HG03095 (cell line): ENCODE data around the gene CFDP1.

ENCODE experiments used
- ATAC-seq: cut with Tn5 transposase; IDR thresholded peaks from one replicate; pipeline ENCODE4 v1.9.1; 2021; ENCODE audit warnings: moderate library complexity; ENCODE audit not compliant: unreplicated experiment

The CFDP1 gene

DNA sequence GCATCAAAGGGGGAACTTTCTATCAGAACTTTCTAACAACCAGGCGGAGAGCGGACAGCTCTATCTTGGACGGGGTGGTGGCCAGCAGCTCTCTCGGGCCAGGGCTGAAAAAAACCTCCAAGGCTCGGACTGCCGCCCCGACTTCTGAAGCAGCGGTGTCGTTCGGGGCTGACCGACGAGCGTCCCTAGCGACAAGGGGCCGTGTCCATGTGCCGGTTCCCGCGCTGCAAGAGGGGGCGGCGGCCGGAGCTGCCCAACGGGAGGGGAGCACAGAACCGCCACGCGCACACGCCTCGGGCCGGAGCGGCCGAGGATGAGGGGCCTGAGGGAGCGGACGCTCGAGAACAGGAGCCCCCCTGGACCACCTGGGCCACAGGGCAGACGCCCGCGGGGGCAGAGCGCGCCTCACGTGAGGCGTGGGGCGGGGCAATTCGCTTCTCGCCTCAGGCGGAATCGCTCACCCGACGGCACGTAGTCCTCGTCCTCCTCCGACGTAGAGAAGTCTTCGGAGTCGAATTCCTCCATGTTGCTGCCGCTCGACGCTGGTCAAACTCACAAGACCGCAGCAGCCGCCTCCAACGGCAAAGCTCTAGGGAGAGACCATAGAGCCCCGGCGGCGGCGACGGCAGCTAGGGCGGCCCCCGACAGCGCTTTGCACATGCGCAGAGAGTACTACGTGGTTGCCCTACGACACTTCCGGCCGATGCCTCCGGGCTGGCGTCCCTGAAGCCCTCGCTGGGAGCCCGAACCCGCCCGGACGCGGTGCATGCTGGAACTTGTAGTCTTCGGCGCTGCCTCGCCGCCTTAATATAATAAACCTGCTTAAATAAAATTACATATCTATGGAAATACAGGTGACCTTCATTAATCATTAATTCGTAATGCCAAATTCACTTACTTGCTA lies at the start of gene CFDP1:
TSS of gene CFDP1 (minus strand) at position 676 of the 904 bp plus-strand sequence. CDS start at position 525, 151 bp downstream.
- peak; percentile 91 for ATAC-seq

DNA sequence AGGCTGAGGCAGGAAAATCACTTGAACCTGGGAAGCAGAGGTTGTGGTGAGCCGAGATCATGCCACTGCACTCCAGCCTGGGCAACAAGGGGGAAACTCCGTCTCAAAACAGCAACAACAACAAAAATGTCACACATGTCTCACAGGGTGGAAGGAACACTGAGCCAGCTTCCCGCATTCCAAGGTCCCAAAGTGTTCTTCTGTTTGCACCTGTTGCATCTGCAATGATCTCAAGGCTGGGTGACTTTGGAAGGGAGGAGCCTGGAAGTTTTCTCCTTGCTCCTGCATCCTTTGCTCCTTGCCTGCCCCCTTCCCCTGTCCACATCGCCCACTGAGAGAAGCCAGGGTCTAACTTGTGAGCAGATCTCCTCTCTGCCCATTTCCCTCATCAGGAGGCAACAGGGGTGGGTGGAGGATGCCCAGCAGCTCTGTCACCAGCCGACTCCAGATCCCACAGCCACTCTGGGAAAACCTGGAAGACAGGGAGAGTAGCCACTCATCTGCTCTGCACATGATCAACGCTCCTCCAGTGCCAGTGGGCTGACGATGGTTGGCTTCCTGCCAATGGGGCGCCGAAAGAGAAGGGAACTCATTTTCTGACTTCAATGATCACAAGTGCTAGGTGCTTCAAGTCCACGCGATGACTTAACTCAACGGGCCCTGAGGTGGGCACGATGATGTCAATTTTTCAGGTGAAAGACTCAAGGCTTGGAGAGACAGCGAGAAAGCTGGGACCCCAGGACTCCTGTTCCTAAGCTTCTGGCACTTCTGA lies 49.3 kb upstream of the CFDP1 start:
- no peak for ATAC-seq

DNA sequence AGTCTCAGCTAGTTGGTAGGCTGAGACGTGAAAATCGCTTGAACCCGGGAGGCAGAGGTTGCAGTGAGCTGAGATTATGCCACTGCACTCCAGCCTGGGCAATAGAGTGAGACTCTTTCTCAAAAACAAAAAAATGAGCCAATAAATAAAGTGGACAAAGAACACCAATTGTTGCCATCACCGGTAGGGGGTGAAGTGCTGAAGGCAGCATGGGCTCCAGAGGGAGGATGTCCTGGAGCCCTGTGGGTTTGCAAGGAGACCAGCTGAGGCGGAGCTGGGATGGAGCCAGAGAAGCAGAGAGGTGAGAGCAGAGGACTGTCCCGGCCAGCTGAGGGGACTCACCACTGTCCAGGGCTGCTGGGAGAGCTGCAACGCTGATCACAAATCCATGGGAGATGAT lies 48.2 kb upstream of the CFDP1 start:
- no peak for ATAC-seq

DNA sequence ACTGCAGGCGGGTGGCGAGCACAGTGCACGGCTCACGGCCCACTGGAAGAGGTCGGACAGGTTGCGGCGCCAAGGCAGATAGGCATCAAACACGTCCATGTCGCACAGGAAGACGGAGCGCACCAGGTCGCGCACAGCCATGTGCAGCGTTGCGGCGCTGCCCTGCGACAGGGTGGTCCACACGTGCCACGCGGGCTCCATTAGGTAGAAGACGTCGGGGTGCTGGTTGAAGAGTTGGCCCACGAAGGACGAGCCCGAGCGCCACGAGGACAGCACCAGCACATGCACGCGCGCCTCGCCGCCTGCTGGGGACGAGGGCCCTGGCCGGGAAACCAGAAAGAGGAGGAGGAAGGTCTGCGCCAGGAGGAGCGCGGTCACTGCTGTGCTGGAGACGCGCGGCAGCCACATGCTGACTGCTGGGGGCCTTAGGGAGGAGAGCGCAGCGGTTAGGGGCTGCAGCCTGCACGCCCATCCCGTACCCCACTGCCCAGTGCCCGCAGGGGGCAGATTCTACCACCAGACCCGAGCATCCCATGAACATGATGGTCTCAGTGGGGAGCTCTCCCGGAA lies 46.2 kb upstream of the CFDP1 start:
- no peak for ATAC-seq

DNA sequence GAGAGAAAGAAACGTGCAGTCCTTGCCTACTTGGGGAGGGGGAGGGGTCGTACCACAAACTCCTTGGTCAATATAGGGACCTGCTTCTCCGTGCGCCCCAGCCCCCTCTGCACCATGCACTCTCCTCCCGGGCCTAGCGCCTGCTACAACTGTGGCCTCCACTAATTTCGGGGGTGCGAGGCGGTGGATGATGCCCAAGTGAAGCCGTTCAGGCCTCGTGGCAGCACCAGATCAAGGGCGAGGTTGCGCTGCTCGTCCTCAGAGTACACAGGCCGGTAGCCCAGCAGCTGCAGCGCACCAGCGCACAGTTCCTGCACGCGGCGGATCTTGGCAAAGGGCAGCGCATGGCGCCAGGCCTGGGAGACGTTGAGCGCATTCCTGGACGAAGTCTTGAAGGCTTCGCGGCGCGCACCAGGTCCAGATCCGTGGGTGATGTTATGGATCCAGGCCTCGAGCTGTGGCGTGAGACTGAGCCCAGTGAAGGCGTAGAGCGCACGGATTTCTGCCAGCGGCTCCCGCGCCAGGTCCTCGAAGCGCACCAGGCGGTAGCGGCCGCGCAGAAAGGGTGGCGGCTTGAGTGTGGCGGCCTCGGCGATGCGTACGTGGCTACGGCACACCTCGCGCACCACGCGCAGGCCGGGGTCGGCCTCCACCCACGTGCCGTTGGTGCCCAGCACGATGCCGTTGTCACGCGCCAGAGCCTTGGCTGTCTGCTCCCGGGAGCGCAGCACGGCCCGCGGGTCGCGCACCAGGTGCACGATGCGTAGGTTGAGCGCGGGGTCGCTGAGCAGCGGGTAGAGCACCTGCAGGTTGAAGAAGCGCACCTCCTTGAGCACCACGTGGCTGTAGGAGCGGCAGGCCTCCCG lies 45.4 kb upstream of the CFDP1 start:
- no peak for ATAC-seq

DNA sequence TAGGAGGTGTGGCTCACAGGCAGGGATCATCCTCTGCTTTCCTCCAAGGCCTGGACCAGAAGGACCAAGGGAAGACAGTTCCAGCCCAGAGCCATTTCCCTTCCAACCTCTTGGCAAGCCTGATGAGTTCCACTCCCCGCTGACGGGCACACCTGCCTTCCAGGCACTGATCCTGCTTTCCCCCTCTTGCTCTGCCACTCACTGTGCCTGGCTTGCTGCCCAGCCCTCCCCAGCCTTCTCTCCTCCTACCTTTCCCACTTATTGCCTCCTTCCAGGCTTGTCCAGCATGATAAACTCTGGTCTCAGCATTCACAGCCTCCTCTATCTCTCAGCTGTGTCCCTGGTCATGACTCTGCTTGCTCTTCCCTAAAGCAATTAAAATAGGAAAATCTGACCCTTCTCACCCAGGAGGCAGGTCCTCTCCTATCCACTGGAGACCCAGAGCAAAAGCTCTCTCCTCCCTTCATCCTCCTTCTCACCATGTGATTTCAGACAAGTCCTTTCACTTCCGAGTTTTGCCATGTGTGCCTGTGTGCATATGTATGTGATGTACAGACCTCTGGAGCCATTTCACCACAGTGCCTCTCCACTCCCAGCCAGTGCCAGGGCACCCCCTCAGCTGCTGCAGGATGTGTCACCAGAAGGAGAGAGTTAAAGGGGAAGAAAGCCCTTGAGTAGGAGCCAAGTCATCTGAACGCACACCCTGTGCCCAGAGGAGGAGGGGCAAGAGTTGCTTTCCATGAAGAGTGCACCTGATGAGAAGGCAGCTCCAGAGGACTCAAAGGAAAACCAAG lies 44.6 kb upstream of the CFDP1 start:
- no peak for ATAC-seq

DNA sequence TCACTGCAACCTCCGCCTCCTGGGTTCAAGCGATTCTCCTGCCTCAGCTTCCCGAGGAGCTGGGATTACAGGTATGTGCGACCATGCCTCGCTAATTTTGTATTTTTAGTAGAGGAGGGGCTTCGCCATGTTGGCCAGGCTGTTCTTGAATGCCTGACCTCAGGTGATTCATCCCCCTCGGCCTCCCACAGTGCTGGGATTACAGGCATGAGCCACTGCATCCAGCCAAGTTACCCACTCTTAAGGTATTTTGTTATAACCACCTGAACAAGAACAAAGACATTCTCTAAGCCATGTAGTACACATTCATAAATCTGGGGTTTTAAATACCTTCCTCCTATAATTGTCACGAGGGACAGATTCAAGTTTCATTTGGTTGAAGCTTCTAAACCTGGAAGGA lies 43.5 kb upstream of the CFDP1 start:
- ATAC-seq, result no peak

DNA sequence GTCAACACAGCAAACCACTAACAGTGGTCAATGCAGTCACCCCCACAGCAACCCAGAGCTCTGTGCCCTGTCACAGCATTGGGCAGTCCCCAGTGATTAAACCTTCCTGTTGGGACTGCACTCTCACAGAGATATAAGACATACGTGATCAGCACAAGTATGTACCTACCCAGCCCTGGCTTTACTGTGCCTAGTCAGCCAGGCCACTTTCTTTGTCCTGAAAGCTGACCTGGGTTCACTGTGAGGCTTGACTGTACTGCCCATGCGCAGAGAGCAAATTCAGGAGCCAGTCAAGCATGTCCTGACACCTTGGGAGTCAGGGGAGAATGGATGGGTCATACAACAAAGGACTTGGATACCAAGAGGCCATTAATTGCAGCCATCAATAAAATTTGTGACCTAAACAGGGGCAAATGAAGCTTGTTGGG lies 42.1 kb upstream of the CFDP1 start:
- no peak for ATAC-seq

DNA sequence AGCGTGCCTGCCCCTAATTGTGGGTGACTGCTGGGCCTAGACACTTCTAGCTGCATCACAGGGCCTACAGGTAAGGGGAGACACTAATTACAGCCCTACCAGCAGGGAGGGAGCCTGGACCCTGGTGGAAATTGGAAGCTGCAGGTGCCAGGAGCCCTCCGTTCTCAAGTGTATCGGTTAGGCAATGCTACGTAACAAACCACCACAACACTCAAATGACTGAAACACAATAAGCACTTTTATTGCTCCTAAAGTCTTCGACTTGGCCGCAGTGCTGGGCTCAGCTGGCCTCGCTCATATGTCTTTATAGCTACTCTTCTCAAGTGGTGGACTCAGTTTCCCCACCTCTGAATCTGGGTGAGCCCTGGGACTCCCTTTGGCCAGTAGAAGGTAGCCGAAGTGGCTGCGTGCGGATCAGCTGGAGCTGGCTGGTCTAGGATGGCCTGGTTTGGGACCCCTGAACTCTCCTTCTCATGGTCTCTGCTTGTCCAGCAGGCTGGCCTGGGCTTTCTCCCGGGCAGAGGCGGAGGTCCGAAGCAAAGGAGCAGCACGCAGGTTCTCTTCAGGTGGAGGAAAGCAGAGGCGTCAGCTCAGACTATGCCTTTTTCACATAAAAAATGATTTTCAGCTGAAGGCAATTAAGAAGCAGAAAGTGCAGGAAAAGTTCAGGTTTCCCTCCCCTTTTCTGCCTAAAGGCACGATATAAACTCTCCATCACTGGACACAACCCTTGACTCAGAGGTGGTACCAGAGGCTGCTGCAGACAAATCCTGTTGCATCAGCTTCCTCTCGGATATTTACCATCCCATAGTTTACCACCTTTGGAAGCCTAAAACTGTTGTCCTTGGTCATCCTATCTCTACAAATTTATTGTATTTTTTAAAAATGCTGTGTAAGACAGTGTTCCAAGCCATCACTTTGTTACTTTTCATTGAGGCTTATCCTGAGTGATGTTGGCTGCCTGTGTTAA lies 39.9 kb upstream of the CFDP1 start:
- no peak for ATAC-seq

DNA sequence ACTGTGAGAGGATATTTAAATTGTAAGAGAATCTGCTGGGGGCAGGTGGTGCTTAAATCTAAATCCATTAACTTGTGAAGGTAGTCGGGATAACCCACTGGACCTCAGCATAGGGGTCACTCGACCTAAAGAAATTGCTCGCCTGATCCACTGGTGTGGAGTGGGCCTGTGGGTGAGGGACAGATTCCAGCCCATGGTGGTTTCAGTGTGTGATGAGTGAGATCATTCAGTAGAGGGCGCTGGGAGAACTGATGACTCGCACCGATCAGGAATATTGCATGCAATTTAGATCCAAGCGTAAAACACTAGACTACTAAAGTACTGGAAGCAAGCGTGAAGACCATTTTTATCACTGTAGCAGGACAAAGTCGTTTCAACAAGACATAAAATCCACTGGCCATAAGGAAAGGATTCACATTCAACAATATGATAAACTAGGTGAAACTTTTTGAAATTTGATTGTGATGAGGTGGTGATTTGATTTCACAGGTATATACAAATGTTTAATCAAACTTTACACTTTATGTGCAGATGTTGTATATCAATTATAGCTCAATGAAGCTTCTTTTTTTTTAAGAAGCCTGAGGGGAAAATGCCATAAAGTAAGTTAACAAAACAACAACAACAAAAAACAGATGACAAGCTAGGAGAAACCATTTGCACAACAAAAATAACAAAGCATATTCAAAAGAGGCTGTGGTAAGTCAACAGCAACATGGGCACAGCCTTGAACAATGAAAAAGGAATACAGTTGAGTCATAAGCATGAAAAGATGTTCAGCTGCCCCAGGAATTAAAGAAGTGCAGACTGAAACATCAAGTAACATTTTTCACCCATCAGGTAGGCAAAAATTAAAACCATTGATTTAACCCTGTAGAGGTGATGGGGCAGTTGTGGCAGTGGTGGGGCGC lies 38.7 kb upstream of the CFDP1 start:
- ATAC-seq, result no peak

DNA sequence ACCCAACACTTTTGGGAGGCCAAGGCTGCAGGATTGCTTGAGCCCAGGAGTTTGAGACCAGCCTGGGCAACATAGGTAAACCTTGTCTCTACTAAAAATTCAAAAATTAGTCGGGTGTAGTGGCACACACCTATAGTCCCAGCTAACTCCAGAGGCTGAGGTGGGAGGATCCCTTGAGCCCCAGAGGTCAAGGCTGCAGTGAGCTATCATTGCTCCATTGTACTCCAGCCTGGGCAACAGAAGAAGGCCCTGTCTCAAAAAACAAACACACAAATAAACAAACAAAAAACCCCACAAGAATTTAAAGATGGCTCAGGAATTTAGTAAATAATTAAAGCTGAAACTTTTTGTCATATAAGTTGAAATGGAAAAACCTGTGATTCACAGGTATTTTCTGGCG lies 33.5 kb upstream of the CFDP1 start:
- ATAC-seq, result no peak

DNA sequence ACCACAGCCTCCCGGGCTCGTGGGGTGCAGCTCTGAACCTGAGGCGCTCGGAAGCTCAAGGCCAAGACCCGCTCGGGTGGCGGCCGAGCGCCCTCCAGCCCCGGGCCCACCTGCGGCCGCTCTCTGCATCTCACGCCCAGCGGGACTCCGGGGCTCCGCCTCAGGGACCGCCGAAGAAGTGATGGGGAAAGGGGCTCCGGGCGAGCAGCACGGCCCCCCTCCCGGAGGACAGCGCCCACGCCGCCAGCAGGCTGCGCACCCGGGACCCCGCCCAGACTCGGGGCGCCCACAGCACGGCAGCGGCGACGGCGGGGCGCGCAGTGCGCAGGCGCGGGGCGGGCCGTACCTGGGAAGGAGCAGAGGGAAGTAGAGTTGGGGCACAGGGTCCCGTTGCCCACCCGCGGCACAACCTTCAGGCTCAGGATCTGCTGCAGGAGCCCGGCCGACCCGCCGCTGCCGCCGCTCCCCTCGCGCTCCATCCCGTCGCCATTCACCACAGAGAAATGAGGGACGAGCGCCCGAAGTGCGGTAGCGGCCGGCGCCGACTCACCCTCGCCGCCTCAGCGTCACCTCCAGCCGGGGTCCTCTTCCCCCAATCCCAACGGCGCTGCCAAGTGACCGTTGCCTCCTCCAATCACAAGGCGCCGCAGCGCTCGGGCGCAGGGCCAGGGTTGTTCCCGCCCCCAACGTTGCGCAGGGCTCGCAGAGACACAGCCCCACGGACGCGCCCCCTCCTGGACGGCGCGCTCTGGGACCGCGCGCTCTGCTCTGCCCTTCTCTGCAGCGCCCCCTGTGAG lies 31.0 kb upstream of the CFDP1 start, which contains the start of gene TMEM170A:
TSS of gene TMEM170A (minus strand) at position 568 of the 797 bp plus-strand sequence. CDS start at position 479, 89 bp downstream.
- peak; percentile 93 for ATAC-seq

DNA sequence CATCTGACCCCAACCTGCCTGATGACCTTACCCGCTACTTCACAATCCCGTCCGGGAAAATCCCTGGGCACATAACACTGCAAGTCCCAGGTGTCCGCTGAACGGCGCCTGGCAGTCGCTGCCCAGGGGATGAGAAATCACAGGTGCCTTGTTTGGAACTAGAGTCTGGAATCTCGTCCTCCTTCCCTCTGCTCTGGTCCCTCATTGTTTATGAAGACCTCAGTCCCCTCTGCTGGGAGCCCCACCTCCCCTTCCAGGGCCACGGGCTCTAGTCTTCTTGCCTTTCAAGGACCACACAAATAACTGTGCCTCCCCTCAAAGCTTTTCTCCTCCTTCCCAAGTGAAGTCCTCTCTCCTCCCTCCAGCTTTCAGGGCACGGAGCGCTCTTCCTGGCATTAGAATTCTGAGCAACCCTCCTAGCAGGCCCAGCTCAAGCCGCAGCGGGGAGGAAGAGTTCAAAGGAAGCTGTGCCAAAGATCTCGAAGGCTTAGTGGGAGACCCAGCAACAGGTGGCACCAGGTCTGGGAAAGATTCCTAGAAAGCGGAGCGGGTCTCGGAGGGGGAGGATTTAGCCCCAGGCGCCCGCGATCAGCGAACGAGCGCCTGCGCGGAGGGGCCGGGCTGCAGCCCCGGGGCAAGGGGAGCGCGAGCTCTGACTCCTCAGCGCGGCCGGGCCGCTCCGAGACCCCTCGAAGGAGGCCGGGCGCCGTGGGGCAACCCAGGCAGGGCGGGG lies 30.3 kb upstream of the CFDP1 start:
- peak; percentile 18 for ATAC-seq

DNA sequence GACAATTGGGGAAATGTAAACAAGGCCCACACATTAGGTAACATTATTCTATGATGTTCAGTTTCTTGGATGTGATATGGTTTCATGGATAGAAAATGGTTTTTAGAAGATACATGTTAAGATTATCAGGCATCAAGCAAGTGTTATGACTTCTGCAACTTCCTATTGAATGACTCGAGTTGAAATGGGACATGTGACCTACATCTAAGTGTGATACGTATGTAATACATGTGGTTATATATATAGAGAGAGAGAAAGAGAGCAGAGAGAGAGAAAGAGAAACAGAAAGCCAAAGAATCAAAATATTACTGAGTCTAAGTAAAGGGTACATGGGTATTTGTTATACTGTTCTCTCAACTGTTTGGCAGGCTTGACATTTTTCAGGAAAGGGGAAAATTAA lies 29.5 kb upstream of the CFDP1 start:
- ATAC-seq, result no peak

DNA sequence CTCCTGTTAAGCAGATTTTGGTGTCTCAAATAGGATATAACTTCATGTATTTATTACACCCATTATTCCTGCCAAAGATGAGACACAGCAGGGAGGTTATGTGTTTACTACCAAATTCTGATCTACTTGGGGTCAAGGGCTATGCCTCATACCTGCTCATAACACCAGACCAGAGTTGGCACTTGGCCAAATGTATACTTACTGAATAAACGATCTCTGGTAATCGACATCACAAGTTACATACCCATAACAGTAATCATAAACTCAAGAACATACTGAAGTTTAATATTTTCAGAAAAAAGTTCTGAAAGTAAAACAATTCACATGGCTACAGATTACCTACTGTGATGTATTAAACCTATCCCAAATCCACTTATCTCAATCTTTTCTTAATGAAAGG lies 28.3 kb upstream of the CFDP1 start:
- ATAC-seq, result no peak

DNA sequence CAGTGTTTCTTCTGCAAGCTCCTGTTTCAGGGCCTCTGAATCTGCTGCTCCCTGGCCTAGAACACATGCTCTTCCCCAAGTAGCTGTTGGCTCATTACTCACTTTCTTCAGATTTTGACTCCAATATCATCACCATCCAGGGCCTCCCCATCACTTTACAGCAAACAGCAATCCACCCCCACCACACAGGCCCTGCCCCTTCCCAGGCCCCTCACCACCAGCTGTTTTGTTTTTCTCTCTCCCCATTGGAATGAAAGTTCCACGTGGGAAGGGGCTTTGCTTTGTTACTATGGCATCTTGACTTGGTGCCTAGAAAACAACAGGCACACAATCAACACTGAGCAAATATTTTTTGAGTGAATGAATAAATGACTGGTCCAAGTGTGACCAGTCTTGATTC lies 27.1 kb upstream of the CFDP1 start:
- no peak for ATAC-seq
